GM23338 (cell line): ENCODE data around the gene TMEM30B. TPM values are rescaled to one million over a fixed set of nuclear protein-coding genes. Genes with fewer than 3 reads are reported as not detected.

Source experiments
- ATAC-seq: fragments of 200-7000 bp; cut with Tn5 transposase; 3 replicates; pipeline ENCODE4 v1.9.1; 2020
- DNase-seq: peaks from one replicate; pipeline ENCODE4 v3.0.0-alpha.2; 2015; ENCODE audit warnings: low spot score
- H2AFZ ChIP-seq: fragments of 200-600 bp; sonication (generic); 2 replicates; pipeline ENCODE4 v1.8.0; 2016; ENCODE audit warnings: antibody characterized with exemption, mild to moderate bottlenecking, moderate library complexity
- H3F3A ChIP-seq: fragments of 200-600 bp; sonication (generic); replicated peaks from 2 replicates; pipeline ENCODE4 v1.8.0; 2017; ENCODE audit warnings: antibody characterized with exemption, mixed run types, low read depth
- H3K27ac ChIP-seq: fragments of 200-600 bp; sonication (generic); 2 replicates; pipeline ENCODE4 v1.6.1; 2016; ENCODE audit warnings: low read depth
- H3K27me3 ChIP-seq: fragments of 200-600 bp; sonication (generic); 2 replicates; pipeline ENCODE4 v1.8.0; 2016; ENCODE audit warnings: mild to moderate bottlenecking, mixed run types, moderate library complexity; ENCODE audit not compliant: insufficient read depth
- H3K36me3 ChIP-seq: fragments of 200-600 bp; sonication (generic); 2 replicates; pipeline ENCODE4 v1.8.0; 2016; ENCODE audit warnings: mild to moderate bottlenecking; ENCODE audit not compliant: insufficient read depth
- H3K4me1 ChIP-seq: fragments of 200-600 bp; sonication (generic); 2 replicates; pipeline ENCODE4 v1.8.0; 2016; ENCODE audit warnings: mild to moderate bottlenecking, moderate library complexity; ENCODE audit not compliant: insufficient read depth
- H3K4me2 ChIP-seq: fragments of 200-600 bp; sonication (generic); 2 replicates; pipeline ENCODE4 v1.7.1; 2017; ENCODE audit warnings: mixed run types
- H3K4me3 ChIP-seq: fragments of 200-600 bp; sonication (generic); 2 replicates; pipeline ENCODE4 v1.6.1; 2016; ENCODE audit warnings: mixed run types
- H3K79me2 ChIP-seq: fragments of 200-600 bp; sonication (generic); replicated peaks from 2 replicates; pipeline ENCODE4 v1.8.0; 2017; ENCODE audit warnings: mild to moderate bottlenecking; ENCODE audit not compliant: insufficient read depth
- H3K9me2 ChIP-seq: fragments of 200-600 bp; sonication (generic); 2 replicates; pipeline ENCODE4 v1.8.0; 2017; ENCODE audit not compliant: insufficient read depth
- H4K20me1 ChIP-seq: fragments of 200-600 bp; sonication (generic); replicated peaks from 2 replicates; pipeline ENCODE4 v1.8.0; 2017; ENCODE audit warnings: mild to moderate bottlenecking; ENCODE audit not compliant: insufficient read depth
- H3K27ac Mint-ChIP-seq: 2 replicates; pipeline ENCODE4 v1.8.0; 2020; ENCODE audit warnings: inconsistent platforms, mild to moderate bottlenecking, moderate library complexity, mixed read lengths
- H3K27me3 Mint-ChIP-seq: 3 replicates; pipeline ENCODE4 v1.8.0; 2022; ENCODE audit warnings: low read depth, mild to moderate bottlenecking, moderate library complexity, mixed read lengths, inconsistent platforms; ENCODE audit not compliant: insufficient read depth, poor library complexity
- H3K36me3 Mint-ChIP-seq: 3 replicates; pipeline ENCODE4 v1.8.0; 2021; ENCODE audit warnings: low read depth, mild to moderate bottlenecking, inconsistent platforms, moderate library complexity, mixed read lengths
- H3K4me1 Mint-ChIP-seq: 3 replicates; pipeline ENCODE4 v1.8.0; 2020; ENCODE audit warnings: mild to moderate bottlenecking, inconsistent platforms, mixed read lengths
- H3K4me3 Mint-ChIP-seq: 3 replicates; pipeline ENCODE4 v1.8.0; 2021; ENCODE audit warnings: moderate library complexity, mild to moderate bottlenecking, inconsistent platforms, mixed read lengths
- H3K9me3 Mint-ChIP-seq: 3 replicates; pipeline ENCODE4 v1.8.0; 2020; ENCODE audit warnings: moderate library complexity, mild to moderate bottlenecking, inconsistent platforms, mixed read lengths
- CREB1 ChIP-seq: fragments of 250-450 bp; sonication (Bioruptor Pico); IDR thresholded peaks from 2 replicates; pipeline ENCODE4 v1.5.0; 2020; ENCODE audit warnings: low read depth, mild to moderate bottlenecking, moderate library complexity
- EZH2 ChIP-seq: fragments of 200-600 bp; sonication (generic); IDR thresholded peaks from one replicate; pipeline ENCODE4 v1.8.0; 2017; ENCODE audit warnings: antibody characterized with exemption, mild to moderate bottlenecking, low read depth; ENCODE audit not compliant: unreplicated experiment
- EZH2phosphoT487 ChIP-seq: fragments of 200-600 bp; sonication (generic); IDR thresholded peaks from one replicate; pipeline ENCODE4 v1.8.1; 2018; ENCODE audit warnings: antibody characterized with exemption; ENCODE audit not compliant: unreplicated experiment
- JUNB ChIP-seq: IDR thresholded peaks from one replicate; pipeline ENCODE4 v1.6.1; 2016; ENCODE audit warnings: antibody characterized with exemption; ENCODE audit not compliant: unreplicated experiment
- POLR2AphosphoS5 ChIP-seq: IDR thresholded peaks from 2 replicates; pipeline ENCODE4 v1.6.1; 2016; ENCODE audit warnings: antibody characterized with exemption, low read depth
- ZNF114 ChIP-seq: fragments of 250-450 bp; sonication (Bioruptor Pico); IDR thresholded peaks from 2 replicates; pipeline ENCODE4 v1.5.0; 2020; ENCODE audit warnings: mild to moderate bottlenecking, moderate library complexity
- ZNF331 ChIP-seq: fragments of 250-450 bp; sonication (Bioruptor Pico); IDR thresholded peaks from 2 replicates; pipeline ENCODE4 v1.5.0; 2020; ENCODE audit warnings: low read depth, mild to moderate bottlenecking, moderate library complexity
- ZNF462 ChIP-seq: fragments of 250-450 bp; sonication (Bioruptor Pico); IDR thresholded peaks from 2 replicates; pipeline ENCODE4 v1.5.0; 2020; ENCODE audit warnings: mild to moderate bottlenecking, moderate library complexity
- polyA plus RNA-seq: library from polyadenylated mRNA; unstranded; fragments of >200 nt; fragmentation: Nextera tagmentation; extraction: Ambion mirVana; gene quantifications from 2 replicates; pipeline ENCODE4 v1.2.1, GENCODE V29; 2016
- total RNA-seq: library from RNA; depleted of rRNA; stranded (reverse); fragments of >200 nt; shearing (Covaris generic); gene quantifications from 2 replicates; pipeline ENCODE4 v1.2.3, GENCODE V29; 2014

Gene TMEM30B
- total and polyA plus RNA-seq, 2 experiments from 2014 or later = 7.2 to 22.9 TPM

- no peaks in the 10 kb centered on the region for H3K36me3 ChIP-seq
- no peaks in the 10 kb centered on the region for H3K9me2 ChIP-seq
- ATAC-seq (no peak), DNase-seq (no peak)
- no peak overlapping the region for H3K4me2 ChIP-seq
- Mint-ChIP-seq H3K4me1 (peaks cover 12% of the 10 kb centered on the region), H3K9me3 (no peaks in the 10 kb centered on the region), H3K27me3 (peaks cover 26% of the 10 kb centered on the region), H3K4me3 (no peak overlapping the region), H3K36me3 (no peaks in the 10 kb centered on the region), H3K27ac (no peak overlapping the region)
- TF ChIP-seq EZH2phosphoT487 (no peak), ZNF331 (CRISPR knock-in tag) (no peak), EZH2 (no peak), CREB1 (CRISPR knock-in tag) (no peak), POLR2AphosphoS5 (no peak), ZNF114 (CRISPR knock-in tag) (no peak)
- no peak overlapping the region for H3K27ac ChIP-seq
- H2AFZ ChIP-seq = no peak overlapping the region
- peaks cover 13% of the 10 kb centered on the region for H3K4me1 ChIP-seq
- H4K20me1 ChIP-seq = peaks cover 7% of the 10 kb centered on the region
- H3F3A ChIP-seq = no peaks in the 10 kb centered on the region
- H3K4me3 ChIP-seq = no peak overlapping the region
- H3K27me3 ChIP-seq = peaks cover 26% of the 10 kb centered on the region
- no peaks in the 10 kb centered on the region for H3K79me2 ChIP-seq
Observed at GRCh38 chr14:61282746-61283145, 1.6 kb upstream of the TMEM30B start.

- Histone ChIP-seq H3K27ac (no peak overlapping the region), H3K9me2 (no peaks in the 10 kb centered on the region), H3K4me3 (peak overlapping the region; percentile 68), H3K4me2 (peak overlapping the region; percentile 72), H4K20me1 (peaks cover 7% of the 10 kb centered on the region), H3F3A (no peaks in the 10 kb centered on the region), H3K4me1 (peaks cover 13% of the 10 kb centered on the region), H3K36me3 (no peaks in the 10 kb centered on the region), H2AFZ (no peak overlapping the region), H3K27me3 (peaks cover 26% of the 10 kb centered on the region), H3K79me2 (no peaks in the 10 kb centered on the region)
- ATAC-seq (no peak), DNase-seq (no peak)
- H3K9me3 Mint-ChIP-seq = no peaks in the 10 kb centered on the region
- H3K4me1 Mint-ChIP-seq = peaks cover 12% of the 10 kb centered on the region
- H3K36me3 Mint-ChIP-seq = no peaks in the 10 kb centered on the region
- TF ChIP-seq ZNF462 (CRISPR knock-in tag) (no peak), JUNB (no peak), ZNF331 (CRISPR knock-in tag) (no peak), EZH2phosphoT487 (no peak)
- H3K4me3 Mint-ChIP-seq = peak overlapping the region; percentile 85; the same call in 1 of the 3 replicates
- no peak overlapping the region for H3K27ac Mint-ChIP-seq
- peaks cover 26% of the 10 kb centered on the region for H3K27me3 Mint-ChIP-seq
Observed at GRCh38 chr14:61281948-61282275, 774 bp upstream of the TMEM30B start.
